B cell (primary cell): ENCODE results near the gene ERCC1.

ENCODE experiments used
- CTCF ChIP-seq: fragments of 200-600 bp; IDR thresholded peaks from one replicate; pipeline ENCODE4 v1.8.0; 2022; ENCODE audit warnings: antibody characterized with exemption, mild to moderate bottlenecking
- EZH2 ChIP-seq: IDR thresholded peaks from 2 replicates; pipeline ENCODE4 v1.6.1; 2012; ENCODE audit warnings: borderline replicate concordance, low read depth, mild to moderate bottlenecking, moderate library complexity, low read length; ENCODE audit not compliant: insufficient read depth, poor library complexity, severe bottlenecking

GRCh38 chr19:45444318-45445041 lies 20.8 kb upstream of the ERCC1 start:
- TF ChIP-seq CTCF (no peak), EZH2 (no peak)
